Measurements from ENCODE around the gene C16orf95.
A peak's percentile ranks its signal among the peaks of the same experiment; 100 is the strongest.
"Not testable (repeated sequence)": the region's sequence is repeated elsewhere in the genome, so short reads cannot be mapped to it uniquely, and the experiment has no call there.

The C16orf95 gene

DNA sequence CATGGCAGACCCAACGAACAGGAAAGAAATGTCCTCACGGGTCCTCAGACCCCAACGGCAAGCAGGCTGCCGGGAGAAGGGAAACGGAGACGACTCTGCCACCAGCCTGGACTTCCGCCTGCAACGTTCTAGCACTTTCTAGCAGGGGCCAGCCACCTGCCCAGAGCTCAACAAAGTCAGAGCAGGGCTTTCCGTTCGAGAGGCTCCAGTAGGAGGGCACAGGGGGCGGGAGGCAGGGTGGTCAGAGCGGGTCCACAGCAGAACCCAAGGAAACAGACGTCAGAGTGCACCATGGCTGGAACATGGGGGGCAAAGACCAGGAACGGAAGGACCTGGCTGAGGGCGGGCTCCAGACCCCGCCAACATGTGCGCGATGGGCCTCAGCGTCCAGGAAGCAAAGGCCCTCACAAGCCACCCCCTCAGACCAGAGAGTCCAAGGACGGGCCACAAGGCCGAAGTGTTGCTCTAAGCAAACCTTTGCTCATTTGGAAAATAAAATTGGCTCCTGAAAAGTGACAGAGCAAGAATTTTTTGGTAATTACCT, 29.4 kb upstream of the C16orf95 start:
- no peak for DNase-seq

- no peak for DNase-seq
Measured at GRCh38 chr16:87345726-87346424, 28.7 kb upstream of the C16orf95 start.

DNA sequence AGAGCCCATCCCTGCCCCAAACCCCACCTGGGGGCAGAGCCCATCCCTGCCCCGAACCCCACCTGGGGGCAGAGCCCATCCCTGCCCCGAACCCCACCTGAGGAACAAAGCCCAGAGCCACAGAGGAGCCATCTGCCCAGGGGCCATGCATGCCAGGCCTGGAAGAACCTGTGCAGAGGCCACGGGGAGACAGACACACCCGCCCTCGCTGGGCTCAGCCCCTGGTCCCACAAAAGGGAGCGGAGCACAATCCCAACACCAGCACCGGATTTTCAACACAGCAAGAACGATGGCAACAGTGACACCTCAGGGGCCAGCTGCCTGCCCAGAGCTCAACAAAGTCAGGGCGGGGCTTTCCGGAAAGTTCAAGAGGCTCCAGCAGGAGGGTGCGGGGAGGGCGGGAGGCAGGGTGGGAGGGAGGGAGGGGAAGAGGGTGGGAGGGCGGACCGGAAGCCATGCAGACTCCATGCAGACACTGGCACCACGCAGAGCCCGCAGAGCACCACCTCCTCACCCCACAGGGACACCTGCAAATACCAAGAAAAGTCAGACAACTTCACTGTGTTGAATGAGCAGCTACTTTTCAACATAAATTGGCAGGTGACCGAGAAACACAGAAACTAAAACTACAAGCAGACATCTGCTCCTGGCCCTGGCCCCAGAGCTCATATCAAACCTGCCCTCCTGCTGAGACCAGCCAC, 27.9 kb upstream of the C16orf95 start:
- no peak for DNase-seq

- DNase-seq, result peak in 1 of 51 donors; percentile 24
Measured at GRCh38 chr16:87344165-87344930, 27.2 kb upstream of the C16orf95 start.

- no peak for DNase-seq
Measured at GRCh38 chr16:87343753-87344050, 26.5 kb upstream of the C16orf95 start.

- DNase-seq, result no peak
Measured at GRCh38 chr16:87342978-87343752, 26.0 kb upstream of the C16orf95 start.

DNA sequence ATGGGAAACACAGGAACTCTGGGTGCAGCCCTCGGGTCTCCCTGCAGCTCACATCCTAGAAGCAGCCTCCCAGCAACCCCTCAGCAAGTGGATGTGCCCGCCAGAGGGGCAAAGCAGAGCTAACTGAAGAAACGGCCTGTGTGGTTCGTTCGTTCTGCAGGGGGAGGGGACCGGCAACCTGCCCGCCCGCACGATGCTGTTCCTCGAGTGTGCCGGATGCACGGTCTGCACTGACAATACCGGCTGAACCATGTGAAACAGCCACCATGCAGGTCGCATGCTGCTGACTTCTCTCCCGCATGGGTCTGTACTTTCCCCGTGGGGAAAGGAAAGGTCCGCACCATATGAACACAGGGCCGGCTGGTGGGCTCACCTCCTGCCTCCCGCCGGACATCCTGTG, 25.3 kb upstream of the C16orf95 start:
- no peak for DNase-seq

DNA sequence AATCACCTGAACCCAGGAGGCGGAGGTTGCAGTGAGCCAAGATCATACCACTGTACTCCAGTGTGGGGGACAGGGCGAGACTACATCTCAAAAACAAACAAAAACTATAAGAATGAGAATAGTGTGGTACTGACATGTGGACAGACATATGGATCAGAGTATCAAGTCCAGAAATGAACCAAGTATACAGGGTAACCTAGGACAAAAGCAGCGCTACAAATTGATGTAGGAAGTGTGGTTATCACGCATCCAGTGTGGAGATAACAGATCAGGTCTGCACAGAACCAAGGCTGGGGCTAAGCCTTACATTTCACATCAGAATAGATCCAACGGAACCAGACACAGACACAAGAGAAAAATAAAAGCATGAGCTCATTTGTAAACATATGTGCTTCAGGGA, 23.0 kb upstream of the C16orf95 start:
- DNase-seq, result no peak

DNA sequence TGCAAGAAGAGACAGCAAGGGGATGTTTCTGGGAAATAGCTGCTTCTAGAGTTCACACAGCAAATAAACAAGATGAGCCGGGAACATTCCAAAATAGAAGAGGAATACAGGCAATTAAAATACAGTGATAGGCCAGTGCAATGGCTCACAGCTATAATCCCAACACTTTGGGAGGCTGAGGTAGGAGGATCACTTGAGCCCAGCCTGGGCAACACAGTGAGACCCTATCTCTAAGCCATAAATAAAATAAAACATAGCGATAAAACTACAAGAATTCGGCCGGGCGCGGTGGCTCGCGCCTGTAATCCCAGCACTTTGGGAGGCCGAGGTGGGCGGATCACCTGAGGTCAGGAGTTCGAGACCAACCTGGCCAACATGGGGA, 22.5 kb upstream of the C16orf95 start:
- DNase-seq, result not testable (repeated sequence)

GRCh38 chr16:87339086-87339723, 22.0 kb upstream of the C16orf95 start:
- DNase-seq, result no peak

- DNase-seq, result no peak
Measured at GRCh38 chr16:87338155-87338765, 21.1 kb upstream of the C16orf95 start.

DNA sequence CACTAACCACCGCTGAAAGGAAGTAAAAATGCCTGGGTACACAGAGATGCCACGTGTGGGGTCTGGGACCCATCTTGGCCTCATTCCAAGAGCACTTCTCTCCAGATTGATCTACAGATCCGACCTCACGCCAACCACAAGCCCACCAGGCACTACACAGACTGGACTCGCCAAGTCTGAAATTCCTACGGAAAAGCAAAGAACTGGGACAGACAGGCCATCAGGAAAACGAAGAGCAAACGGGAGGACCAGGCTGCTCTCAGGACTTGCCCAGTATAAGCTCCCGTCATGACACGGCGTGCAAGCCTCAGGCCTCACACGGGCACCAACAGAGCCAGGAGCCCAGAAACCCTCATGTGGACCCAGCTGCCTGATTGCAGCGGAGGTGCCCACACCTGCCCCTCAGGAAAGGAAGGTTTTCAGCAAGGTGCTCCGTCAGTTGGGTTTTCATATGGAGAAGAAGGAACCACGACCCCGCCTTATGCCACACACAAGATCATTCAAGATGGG, 20.1 kb upstream of the C16orf95 start:
- DNase-seq, result no peak

DNA sequence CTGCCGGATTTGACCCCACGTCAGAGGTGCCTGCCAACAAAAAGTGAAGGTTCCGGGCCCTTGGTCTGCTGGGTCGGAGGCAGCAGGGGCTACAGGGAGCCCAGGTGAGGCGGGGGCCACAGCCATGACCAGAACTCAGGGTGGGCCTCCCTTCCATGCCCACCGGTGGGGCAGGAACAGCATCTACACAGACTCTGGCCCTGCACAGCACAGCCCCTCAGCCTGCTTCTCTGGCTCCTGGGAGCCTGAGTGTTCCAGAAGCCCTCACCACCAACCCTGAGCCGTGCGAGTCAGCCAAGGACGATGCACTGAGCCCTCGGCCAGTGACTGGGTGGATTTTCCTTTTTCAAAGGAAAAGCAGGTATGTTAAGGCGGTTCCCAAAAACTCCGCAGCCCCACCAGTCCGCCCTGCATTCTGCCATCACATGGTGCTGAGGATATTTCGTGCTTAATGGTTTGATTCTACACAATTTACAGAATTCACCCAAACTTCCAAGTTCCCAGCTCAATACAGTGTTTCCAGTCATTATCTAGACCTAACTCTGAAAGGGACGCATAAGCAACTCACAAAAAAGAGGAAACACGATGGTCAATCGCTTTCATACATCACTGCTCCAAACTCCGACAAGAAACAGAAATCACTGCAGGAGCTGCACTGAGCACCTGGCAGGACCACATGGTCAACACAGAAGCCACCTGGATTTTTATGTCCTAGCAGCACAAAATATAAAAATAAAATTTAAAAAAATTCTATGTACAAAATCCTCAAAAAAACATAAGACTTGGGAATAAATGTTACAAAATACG, 19.4 kb upstream of the C16orf95 start:
- no peak for DNase-seq

DNA sequence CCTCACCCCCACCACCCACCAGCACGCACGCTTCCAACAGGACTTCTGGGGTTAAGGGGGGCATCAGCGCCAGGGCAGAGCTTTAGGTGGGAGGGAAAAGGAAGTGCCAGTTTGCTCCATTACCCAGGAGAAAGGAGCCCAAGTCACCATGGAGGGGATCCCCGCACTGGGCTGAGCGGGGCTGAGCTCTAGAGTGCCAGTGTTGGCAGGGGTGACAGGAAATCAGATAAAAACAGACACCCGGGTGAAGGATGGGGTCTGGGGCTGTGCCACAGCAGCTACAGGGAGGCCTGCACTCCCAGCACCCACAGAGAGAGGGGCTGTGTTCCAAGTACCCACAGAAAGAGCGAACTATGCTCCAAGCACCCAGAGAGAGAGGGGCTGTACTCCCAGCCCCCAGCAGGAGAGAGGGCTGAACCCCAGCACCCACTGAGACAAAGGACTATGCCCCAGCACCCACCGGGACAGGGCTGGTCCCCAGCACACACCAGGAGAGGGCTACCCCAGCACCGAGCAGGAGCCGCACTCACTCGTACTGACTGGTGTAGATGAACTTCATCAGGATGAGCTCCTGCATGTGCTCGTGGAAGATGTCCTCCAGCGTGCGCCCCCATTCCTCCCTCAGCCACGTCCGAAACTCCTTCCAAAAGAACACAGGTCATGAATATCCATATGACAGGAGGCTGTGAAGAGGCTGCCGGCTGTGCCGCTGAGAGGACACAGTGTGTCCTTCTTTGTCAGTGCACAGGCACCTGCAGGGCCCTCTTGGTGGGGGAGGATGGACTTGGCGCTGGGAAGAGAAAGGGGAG, 18.6 kb upstream of the C16orf95 start:
- DNase-seq, result no peak

DNA sequence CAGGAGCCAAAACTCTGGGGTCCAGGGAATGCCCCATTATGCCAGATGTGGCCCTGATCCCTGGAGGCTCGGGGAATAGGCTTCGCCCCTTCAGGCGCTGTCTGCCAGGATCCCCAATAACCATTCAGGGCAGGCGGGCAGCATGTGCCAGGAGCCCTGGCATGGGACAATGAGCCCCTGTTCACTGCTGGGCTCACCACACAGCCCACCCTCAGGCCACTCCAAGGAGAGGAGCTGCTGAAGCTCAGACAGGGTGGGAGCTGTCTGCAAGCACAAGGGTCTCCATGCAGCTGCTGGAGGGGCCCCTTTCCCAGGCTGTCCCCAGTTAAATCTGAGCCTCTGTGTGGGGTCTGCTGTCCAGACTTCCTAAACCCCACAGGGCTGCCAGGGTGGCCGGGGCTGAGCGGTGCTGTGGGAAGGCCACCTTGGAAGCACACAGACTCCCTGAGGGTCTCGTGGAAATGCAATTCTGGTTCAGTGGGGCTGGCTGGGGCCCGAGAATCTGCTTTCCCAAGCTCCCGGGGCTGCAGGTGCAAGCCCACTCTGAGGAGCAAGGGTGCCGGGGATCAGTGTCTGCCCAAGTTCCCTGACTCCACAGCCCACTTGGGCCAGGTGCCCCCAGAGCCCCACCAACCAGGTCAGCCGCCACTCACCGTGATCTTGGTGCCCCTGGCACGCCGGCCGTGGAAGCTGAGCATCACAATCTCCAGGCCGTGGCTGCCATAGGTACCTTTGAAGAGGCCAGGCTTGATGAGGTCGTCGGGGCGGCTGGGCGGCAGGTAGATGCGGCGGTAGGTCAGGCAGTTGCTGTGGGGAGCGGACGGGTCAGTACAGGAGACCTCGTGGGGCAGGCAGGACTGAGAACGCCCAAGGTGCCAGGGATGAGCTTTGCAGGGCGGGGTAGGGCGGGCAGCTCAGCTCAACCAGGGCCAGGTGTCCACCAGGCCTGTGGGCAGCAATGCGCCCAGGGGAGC, 17.7 kb upstream of the C16orf95 start:
- DNase-seq, result peak in 11 of 51 donors; percentile 11 to 37 (median 15)

DNA sequence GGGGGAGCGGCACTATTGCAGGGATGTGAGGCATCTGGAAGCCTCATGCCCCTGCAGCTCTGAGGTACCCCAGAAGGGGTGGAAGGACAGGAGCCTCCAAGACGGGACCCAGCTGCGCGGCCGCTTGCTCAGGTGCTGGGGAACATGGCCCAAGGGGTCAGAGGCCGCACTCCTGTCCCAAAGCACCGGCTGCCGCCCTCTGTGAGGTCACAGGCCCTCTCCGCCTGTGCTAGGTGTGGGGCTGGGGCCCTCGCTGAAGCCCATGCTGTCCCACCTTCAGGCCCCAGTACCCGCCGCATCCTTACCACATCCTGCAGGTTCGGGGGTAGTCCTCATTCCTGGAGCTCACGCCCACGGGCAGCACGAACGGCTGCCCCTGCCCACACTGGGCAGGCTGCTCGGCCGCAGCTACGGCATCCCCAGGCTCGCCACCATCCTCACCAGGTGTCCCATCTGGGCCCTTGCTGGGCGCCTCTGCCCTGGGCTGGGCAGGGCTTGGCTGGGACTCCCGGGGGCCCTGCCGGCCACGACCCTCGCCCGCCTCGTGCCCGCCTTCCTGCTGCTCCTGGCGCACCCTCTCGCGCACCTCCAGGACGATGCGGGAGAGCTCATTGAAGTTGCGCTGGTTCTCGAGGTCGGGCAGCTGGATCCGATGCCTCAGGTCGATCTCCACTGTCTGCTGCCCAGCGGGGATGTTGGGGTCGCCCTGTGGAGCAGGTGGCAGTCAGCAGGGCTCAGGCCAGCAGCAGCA, 16.6 kb upstream of the C16orf95 start:
- DNase-seq, result no peak

- DNase-seq, result peak in 39 of 51 donors; percentile 11 to 79 (median 40)
Measured at GRCh38 chr16:87333101-87333500, 15.9 kb upstream of the C16orf95 start.

Measured in hypothalamus (tissue), 51 donors.